Neuronal stem cell (in vitro differentiated cells): ENCODE data around the gene LRRC34.

ENCODE experiments used
- DNase-seq: peaks from one replicate; pipeline ENCODE4 v3.0.0-alpha.2; 2013; ENCODE audit warnings: low spot score
- H2AFZ ChIP-seq: one replicate; pipeline ENCODE4 v1.6.1; 2013; ENCODE audit warnings: mild to moderate bottlenecking, low read length, inconsistent platforms
- H2AK5ac ChIP-seq: 2 replicates; pipeline ENCODE4 v1.6.1; 2013; ENCODE audit warnings: low read depth, mild to moderate bottlenecking, inconsistent platforms, low read length, moderate library complexity, mixed read lengths
- H2BK120ac ChIP-seq: 2 replicates; pipeline ENCODE4 v1.6.1; 2013; ENCODE audit warnings: low read depth, mild to moderate bottlenecking, inconsistent platforms, low read length, moderate library complexity, mixed read lengths
- H2BK12ac ChIP-seq: one replicate; pipeline ENCODE4 v1.6.1; 2013; ENCODE audit warnings: low read length, inconsistent platforms
- H2BK15ac ChIP-seq: 2 replicates; pipeline ENCODE4 v1.6.1; 2013; ENCODE audit warnings: mild to moderate bottlenecking, low read length, inconsistent platforms, mixed read lengths
- H2BK5ac ChIP-seq: one replicate; pipeline ENCODE4 v1.6.1; 2013; ENCODE audit warnings: inconsistent platforms, mild to moderate bottlenecking, low read length, moderate library complexity
- H3K14ac ChIP-seq: one replicate; pipeline ENCODE4 v1.6.1; 2013; ENCODE audit warnings: low read length, inconsistent platforms
- H3K18ac ChIP-seq: 2 replicates; pipeline ENCODE4 v1.6.1; 2013; ENCODE audit warnings: low read length, inconsistent platforms
- H3K23ac ChIP-seq: 2 replicates; pipeline ENCODE4 v1.6.1; 2013; ENCODE audit warnings: low read depth, mild to moderate bottlenecking, mixed read lengths, low read length, inconsistent platforms; ENCODE audit not compliant: poor library complexity
- H3K27ac ChIP-seq: replicated peaks from 3 replicates; pipeline ENCODE4 v1.5.1; 2013; ENCODE audit warnings: low read length, inconsistent platforms
- H3K27me3 ChIP-seq, 3 experiments: 2 replicates each; pipeline ENCODE4 v1.6.1; 2013; ENCODE audit warnings: low read length in 3 of 3, mild to moderate bottlenecking in 2 of 3, inconsistent platforms in 1 of 3, low read depth in 1 of 3, mixed read lengths in 1 of 3, moderate library complexity in 1 of 3; ENCODE audit not compliant: control insufficient read depth in 3 of 3, insufficient read depth in 3 of 3
- H3K36me3 ChIP-seq, 2 donors: replicated peaks in 1 of 2; 2 replicates each; pipeline ENCODE4 v1.6.1; 2013; ENCODE audit warnings: low read length in 2 of 2; ENCODE audit not compliant: control insufficient read depth in 2 of 2, insufficient read depth in 2 of 2
- H3K4ac ChIP-seq: 2 replicates; pipeline ENCODE4 v1.6.1; 2013; ENCODE audit warnings: inconsistent platforms, mild to moderate bottlenecking, low read length, moderate library complexity
- H3K4me1 ChIP-seq, 2 donors: 1 replicate in 1 of 2; 2 replicates in 1 of 2; pipeline ENCODE4 v1.6.1; 2013; ENCODE audit warnings: low read length in 2 of 2, low read depth in 1 of 2; ENCODE audit not compliant: control insufficient read depth in 2 of 2, insufficient read depth in 1 of 2
- H3K4me2 ChIP-seq: one replicate; pipeline ENCODE4 v1.6.1; 2013; ENCODE audit warnings: mild to moderate bottlenecking, low read length, inconsistent platforms; ENCODE audit not compliant: insufficient read depth, poor library complexity, severe bottlenecking
- H3K4me3 ChIP-seq, 2 donors: 2 replicates each; pipeline ENCODE4 v1.5.1; 2013; ENCODE audit warnings: low read length in 2 of 2, mild to moderate bottlenecking in 2 of 2, inconsistent platforms in 1 of 2, moderate library complexity in 1 of 2
- H3K79me1 ChIP-seq: one replicate; pipeline ENCODE4 v1.6.1; 2013; ENCODE audit warnings: low read depth, mild to moderate bottlenecking, inconsistent platforms, low read length, moderate library complexity
- H3K9ac ChIP-seq: one replicate; pipeline ENCODE4 v1.6.1; 2013; ENCODE audit warnings: mild to moderate bottlenecking, low read depth, low read length, inconsistent platforms; ENCODE audit not compliant: poor library complexity
- H3K9me3 ChIP-seq, 2 donors: replicated peaks in 1 of 2; 2 replicates each; pipeline versions ENCODE3 to v1.6.1; 2013; ENCODE audit warnings: low read length in 2 of 2, mild to moderate bottlenecking in 2 of 2, inconsistent platforms in 1 of 2, low read depth in 1 of 2, mixed read lengths in 1 of 2, moderate library complexity in 1 of 2; ENCODE audit not compliant: control insufficient read depth in 2 of 2, insufficient read depth in 1 of 2
- H4K8ac ChIP-seq: one replicate; pipeline ENCODE4 v1.6.1; 2013; ENCODE audit warnings: low read depth, mild to moderate bottlenecking, inconsistent platforms, low read length, moderate library complexity
- H4K91ac ChIP-seq: one replicate; pipeline ENCODE4 v1.6.1; 2013; ENCODE audit warnings: low read length, low read depth, mild to moderate bottlenecking, inconsistent platforms; ENCODE audit not compliant: poor library complexity
- WGBS, 2 donors: extraction: QIAGEN DNeasy Blood & Tissue Kit; methylation state at CpG; one replicate each; pipeline ENCODE4 v1.1.7; 2013; ENCODE audit warnings: missing lambda C conversion rate in 2 of 2, mixed read lengths in 1 of 2; ENCODE audit not compliant: insufficient read length in 2 of 2, insufficient replicate concordance in 1 of 2; ENCODE audit errors: extremely low coverage in 2 of 2; 5-methylcytosine and 5-hydroxymethylcytosine counted together

Gene LRRC34

DNA sequence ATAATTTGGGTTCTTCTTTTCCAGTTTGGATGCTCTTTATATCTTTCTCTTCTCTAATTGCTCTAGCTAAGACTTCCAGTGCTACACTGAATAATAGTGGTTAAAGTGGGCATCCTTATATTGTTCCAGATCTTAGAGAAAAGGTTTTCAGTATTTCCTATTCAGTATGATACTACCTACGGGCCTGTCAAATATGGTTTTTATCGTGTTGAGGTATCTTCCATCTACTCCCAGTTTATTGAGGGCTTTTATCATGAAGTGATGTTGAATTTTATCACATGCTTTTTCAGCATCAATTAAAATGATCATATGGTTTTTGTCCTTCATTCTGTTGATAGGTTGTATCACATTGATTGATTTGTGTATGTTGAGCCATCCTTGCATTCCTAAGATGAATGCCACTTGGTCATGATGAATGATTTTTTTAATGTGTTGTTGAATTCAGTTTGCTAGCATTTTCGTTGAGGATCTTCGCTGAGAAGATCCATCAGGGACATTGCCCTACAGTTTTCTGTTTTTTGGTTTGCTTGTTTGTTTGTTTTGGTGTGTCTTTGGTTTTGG lies 3.0 kb upstream of the LRRC34 start:
- H3K27ac ChIP-seq, result no peak overlapping the region
- no peak overlapping the region for H4K91ac ChIP-seq
- H2BK5ac ChIP-seq, result no peak overlapping the region
- no peak overlapping the region for H2BK120ac ChIP-seq
- H3K9ac ChIP-seq, result no peak overlapping the region
- H2BK15ac ChIP-seq, result no peak overlapping the region
- H3K14ac ChIP-seq, result no peak overlapping the region
- no peak overlapping the region for H2AFZ ChIP-seq
- H3K4me3 ChIP-seq, result no peak overlapping the region
- H3K4me1 ChIP-seq, result no peaks in the 10 kb centered on the region
- H2BK12ac ChIP-seq, result no peak overlapping the region
- DNase-seq, result no peak
- H3K79me1 ChIP-seq, result no peaks in the 10 kb centered on the region
- H3K4ac ChIP-seq, result no peak overlapping the region
- H3K4me2 ChIP-seq, result no peak overlapping the region
- no peak overlapping the region for H3K23ac ChIP-seq
- peaks cover 4% of the 10 kb centered on the region in 2 donors for H3K9me3 ChIP-seq
- H3K27me3 ChIP-seq, result peaks cover 0 to 7% (median 0%) of the 10 kb centered on the region in 3 experiments
- no peak overlapping the region for H4K8ac ChIP-seq
- H2AK5ac ChIP-seq, result no peak overlapping the region
- H3K18ac ChIP-seq, result no peak overlapping the region
- no peaks in the 10 kb centered on the region for H3K36me3 ChIP-seq
- no CpG with 5 or more reads among the region's 4 CpGs for WGBS, 2 donors

DNA sequence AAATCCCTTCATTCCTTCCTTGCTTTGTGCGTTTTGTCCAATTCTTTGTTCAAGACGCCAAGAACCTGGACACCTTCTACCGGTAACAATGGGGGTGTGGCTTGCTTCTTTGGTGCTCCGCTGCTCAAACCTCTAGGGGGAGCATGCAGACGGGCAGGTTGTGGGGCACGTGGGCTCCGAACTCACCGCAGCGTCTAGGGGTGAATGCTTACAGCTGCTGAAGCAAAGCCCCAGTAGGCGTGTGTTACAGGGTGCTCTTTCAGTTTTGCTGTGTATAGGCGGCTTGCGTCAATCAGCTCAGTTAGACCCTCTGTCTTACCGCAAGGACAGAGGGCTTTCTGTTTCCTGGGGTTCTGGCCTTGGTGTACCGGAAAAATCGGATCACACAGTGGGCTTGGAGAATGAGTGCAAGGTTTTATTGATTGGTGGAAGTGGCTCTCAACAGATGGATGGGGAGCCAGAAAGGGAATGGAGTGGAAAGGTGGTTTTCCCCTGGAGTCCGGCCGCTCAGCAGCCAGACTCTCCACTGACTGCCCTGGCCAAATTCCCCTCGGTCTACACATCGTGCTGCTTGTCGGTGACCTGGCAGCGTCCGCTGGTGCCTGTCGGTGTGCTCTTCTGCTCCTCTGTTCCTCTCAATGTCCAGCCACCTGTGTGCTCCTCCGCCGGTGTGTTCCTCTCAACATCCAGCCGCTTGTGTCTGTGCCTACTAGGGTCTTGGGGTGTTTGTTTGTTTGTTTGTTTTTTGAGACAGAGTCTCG lies 1.2 kb upstream of the LRRC34 start:
- no peak overlapping the region for H2BK12ac ChIP-seq
- H2AK5ac ChIP-seq, result peak overlapping the region; percentile 45
- no peaks in the 10 kb centered on the region for H3K4me1 ChIP-seq
- H2BK15ac ChIP-seq, result peak overlapping the region; percentile 59
- peaks cover 0 to 2% (median 0%) of the 10 kb centered on the region in 3 experiments for H3K27me3 ChIP-seq
- H3K36me3 ChIP-seq, result no peaks in the 10 kb centered on the region
- no peaks in the 10 kb centered on the region for H3K79me1 ChIP-seq
- H3K4me3 ChIP-seq, result no peak overlapping the region
- peaks cover 4% of the 10 kb centered on the region in 2 donors for H3K9me3 ChIP-seq
- DNase-seq, result no peak
- H3K4me2 ChIP-seq, result no peak overlapping the region
- WGBS, 2 donors, result no CpG with 5 or more reads among the region's 27 CpGs
- H3K14ac ChIP-seq, result peak overlapping the region; percentile 33
- peak overlapping the region; percentile 29 for H2AFZ ChIP-seq
- H3K9ac ChIP-seq, result no peak overlapping the region
- no peak overlapping the region for H3K4ac ChIP-seq
- H3K23ac ChIP-seq, result peak overlapping the region; percentile 30
- H4K91ac ChIP-seq, result no peak overlapping the region
- H2BK5ac ChIP-seq, result peak overlapping the region; percentile 6
- H3K27ac ChIP-seq, result no peak overlapping the region
- no peak overlapping the region for H2BK120ac ChIP-seq
- H4K8ac ChIP-seq, result no peak overlapping the region
- peak overlapping the region; percentile 13 for H3K18ac ChIP-seq

DNA sequence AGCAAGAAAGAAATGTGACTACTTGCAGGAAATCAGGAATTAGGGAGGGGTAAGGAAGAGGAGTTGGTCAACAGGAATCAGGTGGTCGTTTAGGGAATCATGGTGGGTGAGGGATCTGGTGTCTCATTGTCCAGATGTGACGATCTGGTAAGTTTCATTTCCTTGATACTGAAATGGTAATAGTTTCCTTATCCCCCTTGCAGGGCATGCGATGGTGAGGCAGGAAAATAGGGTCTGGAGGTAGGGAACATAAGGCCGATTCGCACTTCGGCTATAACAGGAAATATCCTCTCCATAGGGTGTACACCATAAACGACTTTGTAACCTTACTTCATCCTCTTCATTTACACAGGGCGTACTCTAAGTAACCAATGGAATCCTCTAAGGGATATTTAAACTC lies 574 bp upstream of the LRRC34 start:
- Histone ChIP-seq H3K4me3 (no peak overlapping the region), H3K18ac (no peak overlapping the region), H2BK15ac (no peak overlapping the region), H2BK12ac (no peak overlapping the region), H3K79me1 (no peaks in the 10 kb centered on the region), H2AFZ (peak overlapping the region; percentile 64), H3K14ac (no peak overlapping the region), H3K4me1 (no peaks in the 10 kb centered on the region), H3K4me2 (no peak overlapping the region), H3K23ac (no peak overlapping the region), H3K27ac (no peak overlapping the region), H3K36me3 (no peaks in the 10 kb centered on the region), H2BK120ac (no peak overlapping the region), H4K8ac (no peak overlapping the region), H3K27me3 (no peaks in the 10 kb centered on the region), H4K91ac (no peak overlapping the region), H3K9ac (no peak overlapping the region), H3K9me3 (peaks cover 4% of the 10 kb centered on the region in 2 donors), H2AK5ac (no peak overlapping the region), H3K4ac (no peak overlapping the region), H2BK5ac (no peak overlapping the region)
- DNase-seq, result no peak
- no CpG with 5 or more reads among the region's 8 CpGs for WGBS, 2 donors

DNA sequence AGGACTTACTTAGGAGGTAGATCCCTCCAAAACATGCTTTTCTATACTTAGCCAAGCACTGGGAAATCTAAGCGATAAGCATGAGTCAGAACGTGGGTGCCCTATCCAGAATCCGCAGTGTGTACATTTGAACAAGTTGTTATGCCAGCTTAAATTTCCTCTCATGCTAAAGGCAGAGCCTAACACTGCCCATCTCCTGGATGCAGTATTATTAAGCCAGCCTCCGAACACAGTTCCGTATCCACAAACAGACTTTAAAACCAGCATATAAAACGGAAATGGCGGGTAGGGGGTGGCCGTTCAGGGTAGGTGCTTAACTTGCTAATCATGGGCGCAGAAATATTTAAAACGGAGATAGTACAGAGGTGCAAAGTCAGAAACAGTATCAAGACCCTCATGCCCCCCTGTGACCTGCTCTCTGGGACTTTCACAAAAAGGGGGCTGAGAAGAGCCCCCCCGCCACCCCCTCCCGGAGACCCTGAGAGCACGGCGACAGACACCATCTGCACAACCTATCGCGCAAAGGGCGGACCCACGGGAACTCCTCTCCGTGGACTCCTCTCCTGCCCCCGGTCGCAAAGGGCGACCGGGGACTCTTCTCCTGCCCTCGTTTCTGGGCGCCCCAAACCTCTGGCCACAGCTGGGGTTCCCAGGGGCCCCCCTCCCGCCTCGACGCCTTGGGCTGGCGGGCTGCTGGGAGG lies 923 bp downstream of the LRRC34 start:
- Histone ChIP-seq H3K27ac (peak overlapping the region; percentile 69), H3K9me3 (peaks cover 4% of the 10 kb centered on the region in 2 donors), H3K4ac (no peak overlapping the region), H4K91ac (no peak overlapping the region), H2BK5ac (no peak overlapping the region), H3K27me3 (no peaks in the 10 kb centered on the region), H2BK120ac (peak overlapping the region; percentile 42), H3K23ac (peak overlapping the region; percentile 40), H2AFZ (peak overlapping the region; percentile 64), H3K79me1 (no peaks in the 10 kb centered on the region), H3K14ac (peak overlapping the region; percentile 41), H2BK12ac (no peak overlapping the region), H3K18ac (peak overlapping the region; percentile 91), H3K36me3 (no peaks in the 10 kb centered on the region), H3K4me1 (no peaks in the 10 kb centered on the region), H4K8ac (no peak overlapping the region), H3K4me2 (peak overlapping the region; percentile 66), H2AK5ac (peak overlapping the region; percentile 84), H2BK15ac (peak overlapping the region; percentile 54), H3K9ac (peak overlapping the region; percentile 81), H3K4me3 (peak overlapping the region in 1 of 2 donors; percentile 79)
- no CpG with 5 or more reads among the region's 29 CpGs for WGBS, 2 donors
- DNase-seq, result no peak
